C4-2B (cell line): ENCODE results near the gene GGT5.

Source experiments
- ZFX ChIP-seq: fragments of 450-650 bp; IDR thresholded peaks from 2 replicates; pipeline ENCODE4 v1.6.1; 2017
- TF ChIP-seq, protein P1 (sequence below): fragments of 450-650 bp; conservative IDR thresholded peaks from 2 replicates; pipeline ENCODE4 v1.5.1; 2017; ENCODE audit warnings: mild to moderate bottlenecking

DNA sequence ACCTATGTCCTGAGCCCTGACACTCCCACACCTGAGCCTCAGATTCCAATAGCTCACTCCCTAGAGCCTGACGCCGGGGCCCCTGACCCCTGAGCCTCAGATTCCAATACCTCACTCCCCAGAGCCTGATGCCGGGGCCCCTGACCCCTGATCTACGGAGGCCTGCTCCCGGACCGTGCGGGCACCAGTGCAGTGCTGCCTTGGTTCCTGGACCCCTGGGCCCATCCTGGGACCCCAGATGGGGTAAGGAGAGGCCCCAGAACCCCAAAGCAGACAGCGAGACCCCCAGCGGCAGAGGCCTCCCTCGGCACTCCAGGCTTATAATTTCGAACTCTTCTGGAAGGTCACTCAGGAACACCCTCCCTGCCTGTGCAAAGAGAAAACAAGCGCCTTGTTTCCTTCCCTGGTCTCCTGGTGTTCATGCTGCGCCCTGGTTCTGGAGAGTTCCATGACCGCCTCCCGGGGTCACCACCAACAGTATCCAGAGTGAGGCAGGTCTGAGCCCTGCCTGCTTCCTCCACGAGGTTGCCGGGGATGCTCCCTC lies 56.1 kb downstream of the GGT5 start:
- TF ChIP-seq, protein P1, sequence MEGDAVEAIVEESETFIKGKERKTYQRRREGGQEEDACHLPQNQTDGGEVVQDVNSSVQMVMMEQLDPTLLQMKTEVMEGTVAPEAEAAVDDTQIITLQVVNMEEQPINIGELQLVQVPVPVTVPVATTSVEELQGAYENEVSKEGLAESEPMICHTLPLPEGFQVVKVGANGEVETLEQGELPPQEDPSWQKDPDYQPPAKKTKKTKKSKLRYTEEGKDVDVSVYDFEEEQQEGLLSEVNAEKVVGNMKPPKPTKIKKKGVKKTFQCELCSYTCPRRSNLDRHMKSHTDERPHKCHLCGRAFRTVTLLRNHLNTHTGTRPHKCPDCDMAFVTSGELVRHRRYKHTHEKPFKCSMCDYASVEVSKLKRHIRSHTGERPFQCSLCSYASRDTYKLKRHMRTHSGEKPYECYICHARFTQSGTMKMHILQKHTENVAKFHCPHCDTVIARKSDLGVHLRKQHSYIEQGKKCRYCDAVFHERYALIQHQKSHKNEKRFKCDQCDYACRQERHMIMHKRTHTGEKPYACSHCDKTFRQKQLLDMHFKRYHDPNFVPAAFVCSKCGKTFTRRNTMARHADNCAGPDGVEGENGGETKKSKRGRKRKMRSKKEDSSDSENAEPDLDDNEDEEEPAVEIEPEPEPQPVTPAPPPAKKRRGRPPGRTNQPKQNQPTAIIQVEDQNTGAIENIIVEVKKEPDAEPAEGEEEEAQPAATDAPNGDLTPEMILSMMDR, result no peak
- TF ChIP-seq ZFX, result no peak
